ENCODE results near the gene STK25. TPM values are rescaled to one million over a fixed set of nuclear protein-coding genes. Genes with fewer than 3 reads are reported as not detected.

The STK25 gene
- polyA plus RNA-seq, 1 experiment: 216 TPM

DNA sequence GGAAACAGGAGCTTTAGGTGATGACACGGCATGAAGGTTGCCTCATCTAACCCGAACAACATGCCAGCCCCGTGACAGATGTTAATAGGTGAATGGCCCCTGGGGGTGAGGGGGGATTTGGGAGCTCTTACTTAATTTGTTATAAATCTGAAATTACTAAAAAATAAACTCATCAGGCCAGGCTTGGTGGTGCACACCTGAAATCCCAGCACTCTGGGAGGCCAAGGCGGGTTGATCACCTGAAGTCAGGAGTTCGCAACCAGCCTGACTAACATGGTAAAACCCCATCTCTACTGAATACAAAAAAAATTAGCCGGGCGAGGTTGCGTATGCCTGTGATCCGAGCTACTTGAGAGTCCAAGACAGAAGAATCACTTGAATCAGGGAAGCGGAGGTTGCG, 6.1 kb downstream of the STK25 start:
- TF ChIP-seq, protein P1, sequence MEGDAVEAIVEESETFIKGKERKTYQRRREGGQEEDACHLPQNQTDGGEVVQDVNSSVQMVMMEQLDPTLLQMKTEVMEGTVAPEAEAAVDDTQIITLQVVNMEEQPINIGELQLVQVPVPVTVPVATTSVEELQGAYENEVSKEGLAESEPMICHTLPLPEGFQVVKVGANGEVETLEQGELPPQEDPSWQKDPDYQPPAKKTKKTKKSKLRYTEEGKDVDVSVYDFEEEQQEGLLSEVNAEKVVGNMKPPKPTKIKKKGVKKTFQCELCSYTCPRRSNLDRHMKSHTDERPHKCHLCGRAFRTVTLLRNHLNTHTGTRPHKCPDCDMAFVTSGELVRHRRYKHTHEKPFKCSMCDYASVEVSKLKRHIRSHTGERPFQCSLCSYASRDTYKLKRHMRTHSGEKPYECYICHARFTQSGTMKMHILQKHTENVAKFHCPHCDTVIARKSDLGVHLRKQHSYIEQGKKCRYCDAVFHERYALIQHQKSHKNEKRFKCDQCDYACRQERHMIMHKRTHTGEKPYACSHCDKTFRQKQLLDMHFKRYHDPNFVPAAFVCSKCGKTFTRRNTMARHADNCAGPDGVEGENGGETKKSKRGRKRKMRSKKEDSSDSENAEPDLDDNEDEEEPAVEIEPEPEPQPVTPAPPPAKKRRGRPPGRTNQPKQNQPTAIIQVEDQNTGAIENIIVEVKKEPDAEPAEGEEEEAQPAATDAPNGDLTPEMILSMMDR (IDR thresholded peaks at IDR 0.05; ENCODE audit: low read depth, low read length): no peak
- ChIA-PET CTCF (interaction anchor here (0.7 to 0.9 kb wide), 3 partner anchors 11 to 157 kb away, joined by 3 to 4 read pairs (median 3); no protein-coding TSS in a partner anchor), POLR2A (no interaction called here)
- no peaks in the 10 kb centered on the region for H3K27me3 ChIP-seq (ENCODE audit: control insufficient read depth, insufficient read depth, low read length)
- no peaks in the 10 kb centered on the region for H3K9me3 ChIP-seq (ENCODE audit: control insufficient read depth, insufficient read depth, low read length)
- no peak for DNase-seq (ENCODE audit: low read depth, low spot score)
- no peak overlapping the region for H3K4me3 ChIP-seq (ENCODE audit: low read depth, low read length)
- no peak overlapping the region for H3K27ac ChIP-seq (ENCODE audit: low read depth, low read length)

DNA sequence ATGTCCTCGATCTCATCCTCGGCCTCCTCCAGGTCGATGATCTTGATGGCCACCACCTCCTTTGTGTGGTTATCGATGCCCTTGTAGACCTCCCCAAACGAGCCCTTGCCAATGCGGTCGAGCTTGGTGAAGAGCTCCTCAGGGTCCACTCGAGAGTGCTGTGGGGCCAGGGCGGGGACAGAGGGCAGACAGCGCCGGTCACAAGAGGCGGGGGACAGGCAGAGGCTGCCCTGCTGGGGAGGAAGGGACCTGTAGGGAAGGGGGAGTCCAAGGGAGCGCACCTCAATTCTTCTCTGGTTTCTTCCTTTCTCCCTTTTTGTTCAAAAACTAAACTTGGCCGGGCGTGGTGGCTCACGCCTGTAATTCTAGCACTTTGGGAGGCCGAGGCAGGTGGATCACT, 6.8 kb downstream of the STK25 start:
- TF ChIP-seq, protein P1 (IDR thresholded peaks at IDR 0.05; ENCODE audit: low read depth, low read length): no peak
- ChIA-PET CTCF (interaction anchor here (0.7 to 0.9 kb wide), 2 partner anchors 12 to 158 kb away, joined by 3 read pairs; no protein-coding TSS in a partner anchor), POLR2A (no interaction called here)
- H3K27me3 ChIP-seq (ENCODE audit: control insufficient read depth, insufficient read depth, low read length): no peaks in the 10 kb centered on the region
- no peaks in the 10 kb centered on the region for H3K9me3 ChIP-seq (ENCODE audit: control insufficient read depth, insufficient read depth, low read length)
- H3K27ac ChIP-seq (ENCODE audit: low read depth, low read length): no peak overlapping the region
- DNase-seq (ENCODE audit: low read depth, low spot score): no peak
- H3K4me3 ChIP-seq (ENCODE audit: low read depth, low read length): no peak overlapping the region

DNA sequence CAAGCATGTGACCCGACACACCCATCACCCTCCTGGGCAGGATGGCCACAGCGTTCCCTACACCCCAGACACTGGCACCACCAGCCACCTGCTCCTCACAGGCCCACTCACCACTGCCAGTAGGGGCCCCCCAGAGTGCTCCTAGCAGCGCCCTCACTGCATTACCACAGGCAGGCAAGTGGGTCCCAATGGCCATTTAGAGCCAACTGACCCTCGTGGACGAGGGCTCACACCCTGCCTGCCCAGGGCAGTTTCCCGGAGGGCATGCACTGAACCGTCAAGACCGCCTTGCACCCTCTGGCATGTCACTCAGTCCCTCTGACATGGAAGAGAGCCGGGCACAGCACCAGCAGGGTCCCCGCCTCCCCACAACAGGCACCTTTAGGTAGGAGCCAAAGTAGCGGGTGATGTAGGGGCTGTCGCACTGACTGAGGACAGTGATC, 7.3 kb downstream of the STK25 start:
- ChIA-PET CTCF (no interaction called here), POLR2A (no interaction called here)
- Histone ChIP-seq H3K27ac (ENCODE audit: low read depth, low read length) (no peak overlapping the region), H3K27me3 (ENCODE audit: control insufficient read depth, insufficient read depth, low read length) (no peaks in the 10 kb centered on the region), H3K4me3 (ENCODE audit: low read depth, low read length) (no peak overlapping the region), H3K9me3 (ENCODE audit: control insufficient read depth, insufficient read depth, low read length) (no peaks in the 10 kb centered on the region)
- TF ChIP-seq, protein P1 (IDR thresholded peaks at IDR 0.05; ENCODE audit: low read depth, low read length): no peak
- no peak for DNase-seq (ENCODE audit: low read depth, low spot score)

DNA sequence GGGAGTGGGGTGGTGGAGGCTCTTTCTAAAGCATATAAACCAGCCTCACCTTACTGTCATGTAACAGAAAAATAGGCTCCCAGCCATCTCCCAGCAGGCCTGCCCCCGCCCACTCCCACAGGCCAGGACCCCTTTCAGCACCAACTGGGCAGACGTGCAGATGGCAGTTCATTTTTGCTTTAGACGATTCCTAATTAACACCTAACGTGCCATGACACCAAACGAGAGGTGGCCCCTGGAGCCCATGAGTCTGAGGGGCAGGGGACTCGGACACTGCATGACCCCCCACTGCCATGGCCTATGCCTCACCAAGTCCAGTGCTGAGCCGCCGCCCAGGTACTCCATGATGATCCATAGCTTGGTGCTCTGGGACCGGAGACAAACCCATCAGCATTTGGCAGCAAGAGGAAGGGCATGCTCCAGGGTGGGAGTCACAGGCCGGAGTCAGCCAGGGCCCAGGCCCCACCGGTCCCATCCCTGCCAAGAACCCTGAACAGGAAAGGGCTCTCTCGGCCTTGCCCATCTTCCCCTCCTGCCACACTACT, 7.9 kb downstream of the STK25 start:
- Histone ChIP-seq H3K27ac (ENCODE audit: low read depth, low read length) (no peak overlapping the region), H3K4me3 (ENCODE audit: low read depth, low read length) (no peak overlapping the region), H3K9me3 (ENCODE audit: control insufficient read depth, insufficient read depth, low read length) (no peaks in the 10 kb centered on the region), H3K27me3 (ENCODE audit: control insufficient read depth, insufficient read depth, low read length) (no peaks in the 10 kb centered on the region)
- DNase-seq (ENCODE audit: low read depth, low spot score): no peak
- CTCF ChIA-PET: no interaction called here
- TF ChIP-seq, protein P1 (IDR thresholded peaks at IDR 0.05; ENCODE audit: low read depth, low read length): no peak
- POLR2A ChIA-PET: no interaction called here

DNA sequence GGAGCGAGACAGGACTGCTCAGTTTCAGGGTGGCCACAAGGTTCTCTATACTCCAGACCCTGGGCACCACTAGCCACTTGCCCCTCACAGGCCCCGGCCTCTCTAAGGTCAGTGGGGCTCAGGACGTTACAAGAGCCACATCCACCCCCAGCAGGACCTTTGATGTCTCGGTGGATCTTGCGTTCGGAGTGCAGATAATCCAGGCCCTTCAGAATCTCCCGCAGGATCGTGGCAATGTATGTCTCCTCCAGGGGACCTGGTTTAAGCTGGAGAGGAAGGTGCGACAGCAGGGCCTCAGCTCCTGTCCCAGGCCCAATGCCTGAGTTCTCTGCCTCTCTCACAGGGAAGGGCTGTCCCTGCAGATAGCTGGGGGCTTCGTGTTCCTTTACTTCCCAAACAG, 8.4 kb downstream of the STK25 start:
- no peak overlapping the region for H3K27ac ChIP-seq (ENCODE audit: low read depth, low read length)
- no peak for DNase-seq (ENCODE audit: low read depth, low spot score)
- ChIA-PET POLR2A (no interaction called here), CTCF (no interaction called here)
- H3K9me3 ChIP-seq (ENCODE audit: control insufficient read depth, insufficient read depth, low read length): no peaks in the 10 kb centered on the region
- TF ChIP-seq, protein P1 (IDR thresholded peaks at IDR 0.05; ENCODE audit: low read depth, low read length): no peak
- H3K27me3 ChIP-seq (ENCODE audit: control insufficient read depth, insufficient read depth, low read length): no peaks in the 10 kb centered on the region
- H3K4me3 ChIP-seq (ENCODE audit: low read depth, low read length): no peak overlapping the region
